SK-N-SH (cell line): ENCODE measurements around the gene PKNOX2.

ENCODE experiments used
- CTCF ChIP-seq: fragments of 200-600 bp; sonication (generic); IDR thresholded peaks from 2 replicates; pipeline ENCODE4 v1.6.1; 2017; ENCODE audit warnings: antibody characterized with exemption, mild to moderate bottlenecking, moderate library complexity
- EP300 ChIP-seq, 2 experiments: IDR thresholded peaks; 2 replicates each; pipeline versions ENCODE4 v1.4.0 to v1.6.1; 2012; ENCODE audit warnings: borderline replicate concordance in 1 of 2, low read depth in 1 of 2, low read length in 1 of 2
- EZH2phosphoT487 ChIP-seq: fragments of 200-600 bp; sonication (generic); IDR thresholded peaks from 2 replicates; pipeline ENCODE4 v1.6.1; 2017; ENCODE audit warnings: low read depth, mixed run types, mild to moderate bottlenecking, antibody characterized with exemption, moderate library complexity, borderline replicate concordance
- FOXM1 ChIP-seq: IDR thresholded peaks from 2 replicates; pipeline ENCODE4 v1.4.0; 2012; ENCODE audit warnings: low read depth, mild to moderate bottlenecking
- MAX ChIP-seq: IDR thresholded peaks from 2 replicates; pipeline ENCODE4 v1.4.0; 2012; ENCODE audit warnings: low read depth
- POLR2AphosphoS5 ChIP-seq: IDR thresholded peaks from 2 replicates; pipeline ENCODE4 v1.6.1; 2012; ENCODE audit warnings: low read depth, low read length
- RAD21 ChIP-seq: IDR thresholded peaks from 2 replicates; pipeline ENCODE4 v1.6.1; 2012; ENCODE audit warnings: mild to moderate bottlenecking, low read length
- RCOR1 ChIP-seq: fragments of 150-350 bp; IDR thresholded peaks from 2 replicates; pipeline ENCODE4 v1.6.1; 2017; ENCODE audit warnings: antibody characterized with exemption, low read length
- RFX5 ChIP-seq: IDR thresholded peaks from 2 replicates; pipeline ENCODE4 v1.6.1; 2012; ENCODE audit warnings: mild to moderate bottlenecking, improper control_type of control experiment, low read length
- USF1 ChIP-seq: IDR thresholded peaks from 2 replicates; pipeline ENCODE4 v1.4.0; 2012; ENCODE audit warnings: low read depth, borderline replicate concordance

- TF ChIP-seq CTCF (no peak), RCOR1 (no peak), POLR2AphosphoS5 (no peak), RAD21 (no peak), EP300 (IDR thresholded peaks at IDR 0.05; ENCODE audit: borderline replicate concordance in 1 of 2, low read depth in 1 of 2, low read length in 1 of 2) (no peak), RFX5 (no peak), EZH2phosphoT487 (no peak), MAX (no peak), USF1 (no peak), FOXM1 (no peak)
These were observed 174.6 kb downstream of the PKNOX2 start for GRCh38 chr11:125338886-125339811.
